Activated T-cell treated with anti-CD3 and anti-CD28 coated beads, Interleukin-2, amount 50 U/mL, for 1 hour (primary cell): ENCODE data around the gene PTPRM.

Experiments
- DNase-seq: peaks from one replicate; pipeline ENCODE4 v3.0.0-alpha.2; 2020

Gene PTPRM

DNA sequence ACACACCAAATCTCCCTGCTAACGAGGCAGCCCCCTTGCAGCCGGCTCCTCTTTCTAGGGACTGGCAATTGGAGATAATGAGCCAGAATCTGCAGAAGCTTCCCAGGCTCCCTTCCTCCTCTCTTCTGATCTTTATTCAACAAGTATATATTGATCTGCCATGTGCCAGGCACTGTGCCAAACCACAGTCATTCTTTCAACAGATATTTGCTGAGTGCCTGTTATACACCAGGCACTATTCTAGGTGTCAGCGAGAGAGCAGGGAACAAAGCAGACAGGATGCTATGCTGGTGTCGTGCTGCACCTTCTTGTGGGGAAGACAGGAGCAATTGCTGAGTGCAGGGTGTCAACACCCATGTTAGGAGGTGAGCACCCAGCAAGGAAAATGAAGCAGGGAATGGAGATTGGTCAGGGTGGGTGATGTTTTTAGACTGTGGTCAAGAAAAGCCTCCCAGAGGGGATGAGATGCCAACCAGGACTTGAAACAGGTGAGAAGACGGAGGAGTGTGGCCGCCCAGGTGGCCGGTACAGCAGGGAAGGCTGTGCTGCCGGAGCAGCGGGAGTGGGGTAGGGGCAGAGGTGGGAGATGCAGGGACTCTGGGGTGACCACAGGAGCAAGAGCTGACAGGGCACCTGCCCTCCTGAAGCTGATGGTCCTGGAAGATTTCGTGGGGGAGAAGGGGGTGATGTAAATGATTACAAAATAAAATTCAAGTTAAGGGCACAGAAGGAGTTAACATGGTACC lies 734.5 kb downstream of the PTPRM start:
- no peak for DNase-seq

DNA sequence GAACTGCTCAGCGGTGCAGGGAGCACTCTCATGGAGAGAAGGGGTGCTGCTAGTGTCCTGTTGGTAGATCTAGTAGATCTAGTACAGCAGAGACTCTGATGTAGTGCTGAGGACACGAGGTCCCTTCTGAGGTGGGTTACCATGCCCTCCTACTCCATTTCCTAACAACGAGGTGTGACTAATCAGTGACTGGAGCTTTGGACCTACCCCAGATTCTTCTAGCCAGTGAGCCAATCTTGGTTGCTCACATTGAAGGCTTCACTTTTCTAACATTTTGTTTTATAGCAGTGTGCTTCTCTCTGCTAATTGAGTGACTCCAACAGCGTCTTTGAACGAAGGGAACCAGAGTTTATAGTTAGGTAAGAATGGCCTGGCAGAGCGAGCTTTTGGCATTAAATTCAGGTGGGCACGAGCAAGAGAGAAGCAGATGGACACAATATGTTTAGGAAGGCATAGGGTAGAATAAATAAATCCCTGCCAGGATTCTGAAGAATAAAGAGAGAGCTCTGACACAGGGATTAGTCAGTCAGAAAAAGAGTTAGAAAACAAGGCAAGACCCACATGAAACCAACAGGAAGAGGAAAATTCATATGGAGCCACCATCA lies 736.1 kb downstream of the PTPRM start:
- DNase-seq = no peak

DNA sequence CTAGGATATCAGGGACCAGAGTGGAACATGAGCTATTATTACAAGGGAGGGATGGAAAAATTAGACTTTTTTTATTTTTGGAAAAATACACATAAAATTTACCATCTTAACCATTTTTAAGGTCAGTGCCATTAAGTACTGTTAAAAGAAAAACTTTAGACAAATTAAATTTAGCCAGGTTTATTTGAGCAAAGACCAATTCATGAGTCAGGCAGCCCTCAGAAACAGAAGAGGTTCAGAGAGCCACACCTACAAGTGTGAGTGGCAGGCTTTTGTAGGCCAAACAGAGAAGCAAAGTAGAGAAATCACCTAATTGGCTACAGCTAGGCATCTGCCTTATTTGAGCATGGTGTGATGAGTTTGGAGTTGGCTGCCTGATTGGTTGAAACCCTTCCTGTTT lies 740.8 kb downstream of the PTPRM start:
- DNase-seq = no peak

DNA sequence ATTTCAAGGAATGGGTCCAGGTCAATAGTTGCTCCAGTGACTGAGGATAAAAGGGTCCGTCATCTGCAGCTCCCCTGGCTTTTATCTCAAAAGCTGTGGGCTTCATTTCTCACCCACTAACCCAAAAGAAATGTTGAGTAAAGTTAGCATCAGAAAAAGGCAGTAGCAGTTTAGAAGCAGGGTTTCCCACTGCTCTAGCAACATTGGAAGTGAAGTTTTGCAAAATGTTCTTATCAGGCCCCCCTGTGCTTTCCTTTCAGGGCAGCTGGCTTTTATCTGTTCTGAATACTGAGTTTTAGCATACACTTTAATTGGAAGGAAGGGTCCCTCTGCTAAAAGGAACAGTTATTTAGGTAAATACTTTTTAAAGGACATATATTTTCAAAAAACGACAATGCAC lies 745.9 kb downstream of the PTPRM start:
- no peak for DNase-seq

DNA sequence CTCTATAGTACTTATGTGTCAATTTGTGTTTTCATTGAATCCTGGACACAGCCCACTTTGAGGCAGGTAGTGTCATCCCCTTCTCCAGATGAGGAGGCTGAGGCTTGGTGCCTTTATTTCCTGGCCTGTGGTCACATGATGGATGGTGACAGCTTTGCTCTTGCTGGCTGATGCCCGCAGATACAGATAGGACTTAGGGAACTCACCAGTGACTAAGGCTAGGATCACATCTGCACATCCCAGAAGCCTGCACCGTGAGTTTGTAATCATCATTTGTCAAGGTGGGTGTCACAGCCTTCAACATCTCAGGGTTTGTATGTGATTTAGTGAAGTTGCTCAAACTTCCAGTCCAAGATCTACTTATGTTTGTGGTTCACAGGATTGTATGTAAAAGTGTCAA lies 747.0 kb downstream of the PTPRM start:
- DNase-seq = no peak

DNA sequence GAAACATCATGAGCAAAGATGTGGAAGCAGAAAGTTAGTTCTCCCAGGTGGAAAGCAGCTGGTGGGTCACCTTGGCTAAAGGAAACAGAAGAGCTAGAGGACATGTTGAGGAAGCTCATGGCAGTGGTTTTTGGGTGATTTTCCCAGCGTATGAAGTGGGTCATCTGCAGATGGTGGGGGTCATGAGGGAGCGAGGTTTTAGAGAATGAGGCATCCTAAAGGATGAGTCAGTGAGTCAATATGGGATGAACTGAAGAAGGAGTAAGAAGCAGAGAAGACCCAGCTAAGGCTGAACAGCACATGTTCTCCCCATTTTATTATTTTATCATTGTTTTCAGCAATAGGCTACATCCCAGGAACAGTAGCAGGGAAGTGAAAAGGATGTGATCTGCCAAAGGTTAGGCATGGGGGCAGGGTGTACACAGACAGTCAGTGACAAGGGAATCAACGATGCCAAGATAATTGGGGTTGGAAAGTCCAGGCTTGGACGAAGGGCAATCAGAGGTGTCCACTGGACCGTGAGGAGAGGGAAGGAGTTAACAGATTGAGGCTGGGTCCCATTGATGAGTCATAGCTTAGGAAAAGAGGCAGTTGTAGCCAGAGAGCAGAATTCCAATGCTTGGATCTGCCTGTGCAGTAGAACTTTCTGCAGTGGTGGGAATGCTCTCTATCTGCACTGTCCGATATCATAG lies 752.8 kb downstream of the PTPRM start:
- no peak for DNase-seq

DNA sequence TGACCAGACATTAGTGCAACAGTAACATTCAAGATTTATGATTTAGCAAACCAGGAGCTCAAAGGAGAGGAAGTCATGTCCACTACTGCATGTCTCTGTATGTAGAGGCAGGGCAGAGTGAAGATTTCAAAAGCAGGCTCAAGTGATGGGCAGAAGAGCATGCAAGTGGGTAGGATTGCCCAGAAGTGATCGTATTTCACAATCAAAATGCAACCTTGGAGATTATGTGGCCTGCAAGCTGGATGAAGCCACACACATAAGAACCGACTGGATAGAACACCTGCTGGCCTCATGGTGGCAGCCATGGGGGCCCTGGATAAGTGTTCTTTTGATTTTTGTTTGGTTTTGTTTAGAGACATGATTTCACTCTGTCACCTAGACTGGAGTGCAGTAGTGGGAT lies 755.4 kb downstream of the PTPRM start:
- DNase-seq = no peak

DNA sequence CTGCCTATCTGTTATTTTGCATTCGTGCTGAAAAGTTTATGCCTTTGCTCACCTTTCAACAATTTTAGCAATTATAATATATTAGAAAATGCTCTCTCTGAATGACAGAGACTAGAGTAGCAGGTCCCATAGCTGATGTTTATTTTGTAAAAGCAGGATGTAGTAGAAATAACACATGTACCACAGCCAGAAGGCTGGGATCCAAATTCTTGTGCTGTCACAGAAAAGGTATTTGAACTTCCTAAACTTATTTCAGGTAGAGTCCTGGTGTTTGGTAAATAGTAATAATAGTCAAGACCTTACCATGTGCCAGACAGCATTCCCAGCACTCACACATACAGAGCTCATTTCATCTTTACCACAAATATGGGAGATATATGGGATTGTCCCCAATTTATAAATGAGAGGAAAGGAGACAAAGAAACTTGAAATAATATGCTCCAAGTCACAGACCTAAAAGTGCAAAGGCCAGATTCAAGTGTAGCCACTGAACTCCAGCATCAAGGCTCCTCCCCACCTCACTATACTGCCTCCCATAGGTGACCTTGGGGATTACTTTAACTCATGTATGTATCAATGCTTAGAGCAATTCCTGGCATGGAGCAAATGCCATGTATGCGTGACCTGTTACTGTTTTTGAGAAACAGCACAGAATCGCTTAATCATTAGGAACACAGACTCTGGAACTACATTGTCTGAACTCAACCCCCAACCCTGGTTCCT lies 757.4 kb downstream of the PTPRM start:
- no peak for DNase-seq

DNA sequence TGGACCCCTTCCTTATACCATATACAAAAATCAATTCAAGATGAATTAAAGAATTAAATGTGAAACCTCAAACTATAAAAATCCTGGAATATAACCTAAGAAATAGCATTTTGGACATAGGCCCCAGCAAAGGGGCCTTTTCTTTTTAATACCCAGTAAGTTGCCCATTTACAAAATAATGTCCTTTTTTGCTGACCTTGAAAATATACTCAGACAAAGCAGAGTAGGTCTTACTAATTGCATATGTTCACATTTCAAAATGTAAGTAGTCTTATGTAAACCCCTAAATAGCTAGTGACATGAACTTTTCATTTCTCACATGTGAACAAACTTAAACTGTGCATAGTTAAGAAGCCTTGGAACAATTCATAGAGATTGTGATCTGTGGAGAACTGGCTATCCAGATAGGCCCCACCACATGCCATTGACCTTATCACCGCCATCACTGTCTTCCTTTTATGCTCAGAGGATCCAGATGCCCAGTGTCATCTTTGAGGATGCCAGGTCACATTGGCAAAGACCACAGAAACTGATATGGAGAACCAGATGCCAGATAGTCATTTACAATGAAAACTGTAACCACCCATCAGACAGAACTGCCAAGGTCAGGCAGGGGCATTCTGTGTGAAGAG lies 759.8 kb downstream of the PTPRM start:
- no peak for DNase-seq

DNA sequence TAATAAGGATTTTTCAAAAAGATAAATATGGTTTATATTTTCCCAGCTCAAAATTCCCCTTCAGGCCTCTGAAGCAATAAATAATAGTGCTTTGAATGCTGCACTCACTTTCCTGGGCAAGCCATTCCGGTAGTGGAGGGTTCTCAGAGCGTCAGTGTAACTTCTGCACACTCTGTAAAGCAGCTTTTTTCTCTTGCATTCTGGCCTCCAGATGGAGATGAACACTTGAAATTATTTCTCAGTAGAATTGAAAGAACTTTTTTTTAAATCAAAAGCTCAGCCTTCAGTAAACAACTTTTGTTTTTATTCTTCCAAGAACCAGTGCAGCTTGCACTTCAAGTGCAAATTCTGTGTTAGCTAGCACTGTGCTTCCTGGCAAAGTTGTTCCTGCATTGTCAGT lies 761.0 kb downstream of the PTPRM start:
- DNase-seq = no peak

DNA sequence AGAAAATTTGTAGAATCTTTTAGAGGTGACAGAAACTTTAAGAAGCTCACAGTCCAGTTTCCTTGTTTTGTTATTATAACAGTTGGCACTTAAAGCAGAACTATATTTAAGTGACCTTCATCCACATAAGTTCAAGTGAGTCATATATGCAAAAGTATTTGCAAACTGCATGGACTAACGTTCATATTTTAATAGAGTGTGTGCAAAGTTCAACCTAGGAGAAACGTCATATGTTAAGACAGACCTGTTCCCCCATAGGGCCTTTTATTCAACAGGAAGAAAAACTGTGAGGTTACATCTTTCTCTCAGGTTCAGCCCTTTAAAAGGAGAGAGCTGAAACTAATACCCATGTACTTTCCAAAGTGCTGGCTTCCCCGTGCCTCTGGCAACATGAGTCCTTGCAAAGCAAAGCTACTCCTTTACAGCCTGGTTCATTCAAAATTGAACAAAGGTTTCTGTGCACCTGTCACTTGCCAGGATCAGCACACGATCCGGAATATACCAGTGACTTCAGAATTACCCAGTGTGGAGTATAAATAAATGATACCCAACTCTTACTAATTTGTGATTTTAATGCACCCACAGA lies 762.2 kb downstream of the PTPRM start:
- DNase-seq = no peak

DNA sequence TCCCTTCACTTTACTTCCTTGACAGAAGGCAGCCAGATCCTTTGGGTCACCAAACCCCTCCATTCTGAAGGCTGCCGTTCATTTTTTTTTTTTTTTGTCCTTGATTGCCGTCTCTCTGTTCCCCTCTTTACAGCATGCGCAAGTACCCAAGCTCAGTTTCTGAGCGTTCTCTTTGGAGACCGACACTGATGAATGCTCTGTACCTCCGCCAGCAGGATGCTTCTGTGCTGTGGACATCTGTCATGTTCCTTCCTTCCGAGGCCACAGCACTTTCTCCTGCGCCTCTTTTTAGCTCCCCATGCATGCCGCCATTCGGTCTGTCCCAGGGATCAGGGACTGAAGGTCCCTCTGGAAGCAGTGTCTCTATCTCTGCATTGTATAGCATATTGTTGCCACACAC lies 763.5 kb downstream of the PTPRM start:
- DNase-seq = no peak

DNA sequence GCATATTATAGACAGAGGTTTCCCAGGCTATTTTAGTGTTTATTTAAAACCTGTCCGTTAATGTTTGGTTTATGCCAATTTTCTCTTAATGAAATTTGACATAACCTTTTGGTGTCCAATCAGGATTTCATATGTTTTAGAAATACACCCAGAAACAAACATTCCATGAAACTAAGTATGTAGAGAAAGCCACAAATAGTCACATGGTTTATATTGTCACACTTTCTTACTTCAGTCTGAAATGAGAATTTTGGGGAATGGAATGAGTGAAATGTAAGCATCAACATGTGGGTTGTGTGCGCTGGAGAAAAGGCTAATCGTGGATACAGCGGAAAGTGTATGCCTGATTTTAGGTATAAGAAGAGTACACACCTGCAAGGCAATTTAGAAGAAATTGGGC lies 765.2 kb downstream of the PTPRM start:
- DNase-seq = no peak

DNA sequence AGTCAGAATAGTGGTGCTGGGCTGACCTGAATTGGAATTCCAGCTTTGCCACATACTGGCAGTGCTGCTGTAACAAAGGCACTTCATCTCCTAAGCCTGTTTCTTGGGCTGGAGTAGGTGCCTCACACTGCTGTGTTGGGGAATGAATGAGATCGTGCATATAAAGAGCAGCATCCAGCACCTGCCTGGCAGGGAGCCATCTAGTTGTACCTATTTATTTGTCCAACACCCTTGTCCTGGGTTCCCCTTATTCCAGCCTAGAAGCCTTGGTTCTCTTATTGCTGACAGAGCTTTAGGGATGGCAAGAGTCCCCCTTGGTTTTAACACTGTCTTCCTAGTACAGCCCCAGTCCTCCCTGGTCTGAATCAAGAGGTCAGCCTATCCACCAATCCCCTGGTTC lies 766.8 kb downstream of the PTPRM start:
- no peak for DNase-seq

DNA sequence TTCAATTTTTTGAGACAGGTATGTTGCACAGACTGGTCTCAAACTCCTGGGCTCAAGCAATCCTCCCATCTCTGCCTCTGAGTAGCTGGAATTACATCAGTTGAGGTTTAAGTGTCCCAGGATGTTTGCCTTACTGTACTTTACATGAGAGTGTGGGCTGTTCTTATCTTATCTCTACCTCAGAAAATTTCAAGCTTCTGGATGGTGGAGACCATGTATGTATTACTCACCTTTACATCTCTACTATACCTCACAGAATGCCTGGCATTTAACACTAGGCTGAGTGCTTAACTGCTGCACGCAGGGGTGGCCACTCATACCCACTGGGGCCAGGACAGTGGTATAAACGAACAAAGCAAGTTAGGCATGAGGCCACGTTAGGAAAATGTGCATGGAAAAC lies 770.1 kb downstream of the PTPRM start:
- no peak for DNase-seq

DNA sequence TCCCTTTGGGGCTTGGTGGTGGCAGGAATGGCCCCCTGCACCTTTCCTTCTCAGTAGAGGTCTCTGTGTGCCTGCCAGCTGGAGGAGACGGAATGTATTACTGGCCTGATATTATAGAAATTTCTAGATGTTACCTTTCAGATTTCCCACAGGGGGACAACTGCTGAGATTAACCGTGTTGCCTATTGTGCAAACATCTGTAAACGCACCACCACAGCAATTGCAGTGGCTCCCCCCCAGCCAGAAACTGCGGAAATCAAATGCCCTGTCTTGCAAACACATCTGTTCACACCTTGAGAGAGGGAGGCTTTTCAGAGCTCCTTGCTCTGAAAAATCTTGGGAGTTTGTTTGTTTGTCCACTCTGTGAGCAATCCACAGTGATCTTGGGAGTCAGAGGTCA lies 772.1 kb downstream of the PTPRM start:
- no peak for DNase-seq

DNA sequence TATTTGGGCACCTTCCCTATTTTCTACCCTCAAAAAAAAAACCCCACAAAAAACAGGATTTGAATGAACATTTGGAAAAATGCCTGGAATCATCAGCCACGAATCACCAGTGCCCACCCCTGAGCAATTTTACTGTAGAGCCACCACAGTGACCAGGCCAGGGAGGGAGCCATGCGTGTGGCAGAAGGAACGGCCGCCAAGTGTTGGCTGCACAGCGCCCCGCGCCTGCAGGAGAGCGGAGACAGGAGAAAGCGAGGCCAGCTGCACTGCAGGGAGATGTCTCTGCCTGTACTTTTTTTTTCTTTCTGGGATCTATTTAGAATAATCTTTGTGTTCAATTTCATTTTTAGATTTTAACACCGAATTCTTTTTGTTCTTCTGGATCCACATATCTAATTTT lies 772.8 kb downstream of the PTPRM start:
- DNase-seq = no peak

DNA sequence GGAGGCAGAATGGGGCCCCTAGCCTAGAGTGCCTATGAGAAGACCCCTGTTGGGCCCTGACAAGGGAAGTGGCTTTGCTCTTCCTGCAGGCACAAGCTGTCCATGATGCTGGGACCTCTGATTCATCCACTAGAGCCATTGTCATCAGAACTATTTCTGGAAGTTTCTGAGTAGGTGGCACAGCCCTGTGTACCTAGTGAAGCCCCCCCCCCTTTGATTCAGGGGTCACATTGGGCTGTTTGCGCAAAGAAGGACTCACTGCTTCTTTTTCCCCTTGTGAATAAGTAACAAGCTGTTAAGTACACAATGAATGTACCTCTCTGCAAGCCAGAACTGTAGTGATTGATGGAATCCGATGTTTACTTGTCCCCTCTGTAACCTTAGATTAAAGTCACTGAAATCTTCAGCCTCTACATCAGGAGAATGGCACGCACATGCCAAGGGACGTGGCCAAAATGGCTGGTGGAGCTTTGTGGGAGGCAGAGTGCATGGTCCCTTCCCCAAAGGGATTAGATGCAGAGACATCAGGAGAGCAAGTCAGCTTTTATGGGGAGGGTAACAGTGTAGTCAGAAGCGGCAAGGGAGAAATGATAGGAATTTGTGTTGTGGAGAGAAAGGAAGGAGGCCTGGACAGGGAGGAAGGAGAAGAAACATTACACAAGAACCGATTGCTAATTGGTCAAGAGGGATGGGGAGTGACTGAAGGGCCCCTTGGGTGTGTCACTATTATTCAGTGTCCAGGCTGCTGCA lies 774.5 kb downstream of the PTPRM start:
- DNase-seq = no peak

DNA sequence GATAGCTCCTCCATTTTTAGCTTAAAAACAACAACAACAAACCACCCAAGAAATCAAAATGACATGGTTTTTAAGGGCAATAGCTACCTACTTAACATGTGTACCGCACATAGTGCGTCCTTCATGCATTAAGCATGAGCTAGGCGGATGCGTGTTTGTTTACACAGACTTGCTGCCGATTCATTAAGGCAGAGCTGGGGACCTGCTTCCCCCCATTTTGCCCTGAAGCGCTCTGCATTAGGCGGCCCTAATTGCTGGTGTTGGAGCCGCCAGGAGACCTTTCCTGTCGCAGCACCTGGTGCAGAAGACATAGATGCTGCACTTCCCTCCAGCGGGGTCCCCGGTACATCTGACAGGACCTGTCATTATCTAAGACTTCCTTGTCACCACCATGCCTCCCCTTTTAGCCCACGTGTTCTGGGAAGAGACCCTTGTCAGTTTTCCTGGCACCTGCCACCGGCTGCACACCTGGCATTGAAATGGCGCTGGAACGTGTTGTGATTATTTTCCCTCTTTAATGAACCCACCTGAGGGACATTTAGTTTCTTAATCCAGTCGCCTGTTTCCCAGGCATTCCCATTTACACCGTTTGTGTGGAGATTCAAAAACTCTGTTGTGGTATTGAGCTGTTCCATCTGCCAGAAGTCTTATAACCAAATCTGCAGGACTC lies 781.1 kb downstream of the PTPRM start:
- no peak for DNase-seq

DNA sequence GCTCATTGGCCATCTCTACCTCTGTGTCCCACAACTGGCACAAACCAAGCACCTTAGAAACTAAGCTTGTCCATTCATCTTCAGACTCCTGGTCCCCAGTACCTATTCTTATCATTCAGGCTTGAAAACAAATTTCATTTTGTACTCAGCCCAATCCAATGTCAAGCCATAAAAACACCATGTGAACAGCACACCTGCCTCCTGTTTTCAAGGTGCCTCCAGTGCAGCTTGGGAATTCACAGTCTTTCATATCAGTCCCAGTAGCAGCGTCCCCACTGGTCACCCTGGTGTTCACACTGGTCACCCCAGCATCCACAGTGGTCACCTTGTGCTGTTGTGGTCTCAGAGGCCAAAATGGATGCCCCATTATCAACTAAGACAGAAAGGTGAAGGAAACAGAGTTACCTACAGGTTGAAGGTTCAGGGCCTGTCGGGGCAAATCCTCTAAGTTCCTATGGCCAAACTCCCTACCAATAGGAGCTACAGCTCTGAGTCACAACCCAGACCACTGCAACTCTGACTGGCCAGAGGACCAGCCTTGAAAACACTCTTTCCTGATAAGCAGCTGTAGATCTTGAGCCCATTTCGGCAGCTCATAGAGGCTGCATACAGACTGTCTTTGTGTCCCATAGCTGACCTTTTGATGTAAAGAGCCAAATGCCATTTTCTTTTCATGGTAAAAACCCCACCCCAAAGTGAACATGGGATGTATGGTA lies 782.6 kb downstream of the PTPRM start:
- no peak for DNase-seq

DNA sequence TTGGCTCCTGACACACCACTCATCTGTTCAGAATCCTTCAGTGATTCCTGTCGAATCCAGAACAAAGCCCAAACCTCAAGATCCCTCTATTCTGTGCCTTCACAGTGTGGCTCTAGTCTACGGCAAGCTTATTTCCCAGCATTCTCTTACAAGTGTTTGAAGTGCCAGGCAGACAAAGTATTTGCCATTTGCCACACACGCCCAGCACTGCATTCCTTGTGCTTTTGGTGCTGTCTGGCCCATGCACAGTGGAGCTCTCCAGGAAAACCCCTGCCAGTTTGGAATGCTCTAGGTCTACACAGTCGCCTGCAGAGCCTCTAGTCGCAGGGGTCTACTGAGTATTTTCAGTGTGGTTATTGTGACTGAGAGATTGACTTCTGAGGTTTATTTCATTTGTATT lies 783.5 kb downstream of the PTPRM start:
- no peak for DNase-seq
